NCI-H2171 treated with DMSO at 0.1 percent for 48 hours (cell line): Measurements from ENCODE around the gene WNT2B.
A peak's percentile ranks its signal among the peaks of the same experiment; 100 is the strongest.

Experiments
- DNase-seq: peaks from one replicate; lab custom pipeline; 2025; lab: John Stamatoyannopoulos, UW

The WNT2B gene

DNA sequence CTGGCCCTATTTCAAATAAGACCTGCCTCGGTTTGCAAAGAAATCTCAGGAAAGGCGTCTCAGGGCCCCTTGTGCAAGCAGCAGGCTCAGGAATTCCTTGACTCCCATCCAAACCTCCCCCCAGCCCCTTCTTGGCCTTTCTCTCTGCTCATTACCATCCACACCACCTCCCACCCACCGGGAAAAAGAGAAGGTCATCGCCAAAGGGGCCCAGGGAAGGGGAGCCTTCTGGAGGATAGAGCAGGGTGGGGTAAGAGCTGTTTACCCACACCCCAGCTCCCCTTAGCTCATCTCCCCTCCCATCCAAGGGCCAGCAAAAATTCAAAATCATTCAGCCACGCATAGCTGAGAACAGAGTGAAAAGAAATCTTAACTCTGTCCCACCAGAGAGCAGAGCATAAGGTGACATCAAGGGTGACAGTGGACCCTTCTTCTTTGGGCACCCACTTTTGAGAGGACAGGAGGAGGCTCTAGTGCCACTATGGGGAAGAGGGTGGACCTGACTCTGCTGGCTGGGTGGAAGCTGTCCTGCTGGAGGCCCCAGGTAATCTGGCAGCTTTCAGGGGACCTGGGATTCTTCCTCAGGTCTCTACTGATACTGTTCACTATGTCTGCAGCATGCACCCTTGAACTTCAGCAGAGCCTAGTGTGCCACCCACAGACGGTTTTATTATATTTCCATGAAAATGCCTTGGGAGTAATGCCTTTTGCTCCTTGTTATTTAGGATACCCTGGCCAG is 3.9 kb upstream of the WNT2B start:
- DNase-seq: no peak

DNA sequence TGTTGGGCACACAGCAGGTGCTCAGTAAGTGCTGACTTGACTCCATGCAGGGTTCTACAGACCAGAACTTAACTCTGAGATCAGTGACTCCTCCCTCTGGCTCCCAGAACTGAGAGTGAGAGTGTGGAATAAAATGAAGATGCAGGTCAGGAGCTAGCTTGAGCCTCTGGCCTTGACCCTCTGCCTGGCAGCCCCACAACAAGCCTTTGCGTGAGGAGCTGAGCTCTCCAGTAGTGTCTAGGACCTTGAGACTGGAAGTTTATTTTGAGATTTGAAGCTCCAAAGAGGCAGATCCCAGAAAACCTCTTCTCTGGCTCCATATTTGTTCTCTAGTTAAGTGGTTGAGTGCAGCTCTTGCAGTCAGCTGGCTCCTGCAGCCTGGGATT is 3.4 kb upstream of the WNT2B start:
- DNase-seq: no peak

DNA sequence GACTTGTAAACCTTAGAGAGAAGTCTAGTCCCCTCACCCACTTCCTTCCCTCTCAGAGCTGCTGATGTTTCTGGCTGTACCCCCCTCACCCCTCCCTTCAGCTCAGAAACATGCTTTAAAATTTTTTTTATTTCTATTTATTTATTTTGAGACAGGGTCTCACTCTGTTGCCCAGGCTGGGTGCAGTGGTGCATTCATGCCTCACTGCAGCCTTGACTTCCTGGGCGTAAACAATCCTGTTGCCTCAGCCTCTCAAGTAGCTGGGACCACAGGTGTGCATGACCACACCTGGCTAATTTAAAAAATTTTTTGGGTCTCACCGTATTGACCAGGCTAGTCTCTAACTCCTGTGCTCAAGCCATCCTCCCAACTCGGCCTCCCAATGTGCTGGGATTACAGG is 2.9 kb upstream of the WNT2B start:
- DNase-seq: no peak

DNA sequence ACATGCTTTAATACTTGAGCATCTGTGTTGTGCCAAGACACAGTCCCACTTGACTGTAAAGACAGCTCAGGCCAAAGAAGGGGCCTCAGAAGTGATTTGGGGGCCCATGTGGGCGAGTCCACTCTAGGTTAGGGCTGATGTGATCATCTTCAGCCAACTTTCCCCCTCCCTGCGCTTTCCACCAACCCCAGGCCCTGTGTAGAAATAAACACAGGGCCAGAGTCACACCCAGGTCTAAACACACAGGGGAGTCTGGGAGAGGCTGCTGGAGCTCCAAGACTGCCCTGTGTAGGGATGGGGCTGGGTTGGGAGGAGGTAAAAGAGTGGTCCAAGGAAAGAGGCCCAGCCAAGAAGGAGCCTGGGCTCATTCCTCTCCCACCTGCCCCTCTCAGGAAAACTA is 2.5 kb upstream of the WNT2B start:
- no peak for DNase-seq

DNA sequence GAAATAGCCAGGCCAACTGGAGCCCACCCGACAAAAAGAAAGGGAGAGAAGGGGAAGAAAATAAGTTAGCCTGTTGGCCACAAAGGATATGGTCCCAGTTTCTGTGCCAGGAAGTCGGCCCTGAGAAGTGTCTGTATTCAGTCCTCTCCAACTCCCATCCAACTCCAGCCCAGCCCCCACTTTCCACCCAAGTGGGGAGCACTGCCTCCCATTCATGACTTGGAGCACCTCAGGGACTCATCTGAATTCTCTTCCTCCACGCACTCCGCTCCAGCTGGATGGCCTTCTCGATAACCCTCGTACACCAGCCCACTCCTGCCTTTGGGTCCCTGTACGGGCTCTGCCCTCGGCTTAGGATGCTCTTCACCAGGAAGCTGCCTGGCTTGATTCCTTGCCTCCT is 2.0 kb upstream of the WNT2B start:
- DNase-seq: no peak

DNA sequence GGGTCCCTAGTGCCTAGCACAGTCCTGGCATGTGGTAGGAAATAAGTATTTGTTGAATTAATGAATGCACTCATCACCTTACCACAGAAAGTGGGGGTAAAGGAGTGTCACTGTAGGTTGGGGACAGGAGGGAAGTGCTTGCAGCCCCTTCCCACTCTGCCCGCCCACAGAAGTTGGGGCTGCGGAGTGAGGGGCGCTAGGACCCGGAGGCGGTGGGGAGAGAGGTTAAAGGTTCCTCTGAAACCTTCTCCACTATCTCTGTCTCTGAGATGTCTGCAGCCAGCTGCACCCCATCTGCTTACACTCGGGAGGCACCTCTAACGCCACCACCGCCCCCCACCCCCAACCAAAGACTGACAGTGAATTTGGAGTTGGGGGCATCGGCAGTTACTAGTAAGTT is 1.4 kb upstream of the WNT2B start:
- no peak for DNase-seq

DNA sequence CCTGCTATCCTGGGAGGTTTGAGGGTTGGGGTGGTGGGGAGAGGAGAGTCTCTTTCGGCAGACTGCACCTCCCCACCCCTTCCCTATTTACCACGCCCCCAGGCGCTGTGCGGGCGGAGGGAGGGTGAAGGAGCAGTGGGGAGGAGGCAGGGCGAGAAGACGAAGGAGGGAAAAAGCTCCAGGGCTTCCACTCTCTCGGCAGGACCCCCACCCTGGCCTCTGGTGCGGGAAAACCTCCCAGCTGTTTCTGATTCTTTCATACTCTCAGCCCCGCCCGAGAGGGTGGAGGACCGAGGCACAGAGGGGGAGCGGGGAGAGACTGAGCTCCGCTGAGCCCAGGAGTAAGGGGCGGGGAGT is 866 bp upstream of the WNT2B start:
- peak; percentile 36 for DNase-seq

DNA sequence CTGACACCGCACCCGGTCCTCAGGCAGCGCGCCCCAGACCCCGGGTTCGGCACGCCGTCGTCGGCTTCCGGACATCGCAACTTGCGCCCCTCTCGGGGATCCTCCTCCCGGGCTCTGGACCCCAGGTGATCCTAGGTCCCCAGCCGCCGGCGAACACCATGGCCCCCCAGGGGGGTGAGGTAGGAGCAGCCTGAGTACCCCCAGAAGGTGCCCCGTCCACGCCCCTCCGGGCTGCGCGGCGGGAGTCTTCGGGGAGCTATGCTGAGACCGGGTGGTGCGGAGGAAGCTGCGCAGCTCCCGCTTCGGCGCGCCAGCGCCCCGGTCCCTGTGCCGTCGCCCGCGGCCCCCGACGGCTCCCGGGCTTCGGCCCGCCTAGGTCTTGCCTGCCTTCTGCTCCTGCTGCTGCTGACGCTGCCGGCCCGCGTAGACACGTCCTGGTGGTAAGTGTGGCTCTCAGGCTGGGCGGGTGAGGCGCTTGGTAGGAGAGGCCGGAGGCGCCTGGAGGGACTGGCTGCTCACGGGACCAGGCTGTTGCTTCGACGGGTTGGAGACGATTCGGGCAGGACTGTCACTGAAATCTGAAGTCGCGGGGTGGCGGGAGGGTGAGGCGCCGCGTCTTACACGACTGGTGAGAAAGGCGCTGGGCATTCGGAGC is 367 bp downstream of the WNT2B start:
- DNase-seq: no peak

DNA sequence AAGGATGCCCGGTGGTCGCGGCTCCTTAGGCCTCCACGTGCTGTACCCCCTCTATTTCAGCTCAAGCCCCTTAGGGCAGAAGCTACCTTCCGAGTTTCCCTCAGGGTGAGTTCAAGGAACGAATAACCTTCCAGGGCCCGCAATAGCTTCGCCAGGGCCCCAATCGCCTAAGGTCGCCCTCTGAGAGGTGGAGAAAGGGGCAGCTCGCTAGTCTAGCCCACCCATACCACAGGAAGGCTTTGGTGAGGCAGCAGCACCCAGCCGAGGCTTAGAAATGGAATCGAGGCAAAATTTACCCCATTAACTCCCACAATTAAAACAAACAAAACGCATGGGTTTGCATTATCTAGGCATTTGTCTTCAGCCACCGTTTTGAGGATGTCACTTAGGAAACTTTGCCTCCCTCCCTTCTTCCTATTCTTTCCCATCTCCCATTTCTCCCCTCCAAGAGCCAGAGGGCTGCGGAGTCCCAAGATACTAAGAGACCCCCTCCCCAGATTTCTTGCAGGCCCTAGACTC is 954 bp downstream of the WNT2B start:
- DNase-seq: no peak

DNA sequence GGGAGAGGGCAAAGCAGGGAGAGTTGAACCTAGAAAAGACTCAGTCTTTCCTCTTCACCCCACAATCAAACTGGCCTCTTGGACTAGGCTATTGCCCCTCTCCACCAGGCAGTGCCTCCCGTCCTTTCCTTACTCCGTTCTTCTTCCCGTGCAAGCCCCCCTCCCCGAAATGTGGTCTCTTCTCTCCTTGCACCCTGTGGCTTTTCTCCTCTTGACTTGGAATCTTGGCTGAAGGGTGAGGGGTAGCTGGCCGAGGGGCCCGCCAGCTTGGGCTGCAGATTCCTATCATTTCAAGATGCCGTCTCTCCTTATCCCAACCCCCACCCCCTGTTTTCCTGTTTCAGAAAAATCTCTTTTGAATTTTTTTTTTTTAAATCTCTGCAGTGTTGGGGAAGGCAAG is 1.6 kb downstream of the WNT2B start:
- no peak for DNase-seq

DNA sequence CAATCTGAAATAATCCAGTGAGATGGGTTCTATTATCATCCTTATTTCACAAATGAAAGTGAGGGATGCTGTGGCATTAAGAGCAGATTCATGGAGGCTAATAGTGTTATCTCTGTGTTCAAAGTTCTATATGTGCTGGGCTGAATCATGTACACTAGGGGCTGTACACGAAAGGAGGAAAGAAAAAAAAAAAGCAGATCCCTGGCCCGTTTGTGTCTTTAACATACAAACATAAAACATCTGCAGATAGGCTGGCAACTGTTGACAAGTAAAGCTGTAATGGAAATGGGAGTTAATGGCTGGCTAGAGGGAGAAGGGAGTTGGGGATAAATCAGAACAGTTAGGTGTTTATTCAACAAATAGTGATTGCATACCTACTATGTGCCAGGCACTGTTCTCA is 3.1 kb downstream of the WNT2B start:
- DNase-seq: no peak

DNA sequence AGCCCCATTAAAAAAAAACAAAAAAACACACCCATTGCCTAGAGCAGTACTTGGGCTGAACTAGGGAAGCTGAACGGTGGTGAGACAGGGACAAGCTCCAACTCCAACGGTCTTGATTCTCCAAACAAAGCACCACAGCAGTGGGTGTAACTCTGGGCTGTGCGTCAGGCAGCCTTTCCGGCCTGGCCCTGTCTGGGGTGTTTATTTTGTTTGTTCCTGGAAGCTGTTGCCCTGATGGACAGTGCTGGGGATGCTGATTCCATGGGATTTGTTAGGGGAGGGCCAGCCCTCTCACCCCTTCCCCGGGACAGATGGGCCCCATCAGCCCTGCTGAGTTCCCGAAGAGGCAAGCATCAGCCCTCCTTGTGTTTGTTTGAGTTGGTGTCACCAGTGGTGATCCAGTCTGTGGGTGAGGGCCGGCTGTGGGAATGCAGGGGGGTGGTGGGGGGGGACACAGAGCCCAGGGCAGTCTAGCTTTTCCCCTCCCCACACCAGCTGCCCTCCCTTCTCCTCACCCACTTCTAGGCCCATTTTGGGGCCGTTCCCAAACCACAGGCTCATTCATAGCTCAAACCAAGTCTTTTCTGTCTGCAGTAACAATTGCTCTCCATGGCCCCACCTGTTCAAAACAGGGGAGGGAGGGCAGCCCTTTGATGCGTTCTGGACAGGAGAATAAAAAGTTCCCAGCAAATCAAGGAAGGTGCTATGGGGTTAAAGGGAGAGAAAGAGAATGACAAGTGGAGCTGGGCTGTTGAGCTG is 4.5 kb downstream of the WNT2B start:
- DNase-seq: no peak

DNA sequence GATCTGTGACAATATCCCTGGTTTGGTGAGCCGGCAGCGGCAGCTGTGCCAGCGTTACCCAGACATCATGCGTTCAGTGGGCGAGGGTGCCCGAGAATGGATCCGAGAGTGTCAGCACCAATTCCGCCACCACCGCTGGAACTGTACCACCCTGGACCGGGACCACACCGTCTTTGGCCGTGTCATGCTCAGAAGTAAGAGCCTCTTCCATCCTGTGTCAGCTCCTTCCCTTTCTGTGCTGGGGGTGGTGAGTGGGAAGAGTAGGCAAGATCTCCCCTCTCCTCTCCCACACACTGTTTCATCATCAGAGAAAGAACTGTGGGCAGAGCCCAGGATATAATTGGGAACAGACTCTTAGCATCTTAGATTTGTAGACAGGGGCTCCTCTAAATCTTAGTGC is 6.1 kb downstream of the WNT2B start:
- DNase-seq: no peak

DNA sequence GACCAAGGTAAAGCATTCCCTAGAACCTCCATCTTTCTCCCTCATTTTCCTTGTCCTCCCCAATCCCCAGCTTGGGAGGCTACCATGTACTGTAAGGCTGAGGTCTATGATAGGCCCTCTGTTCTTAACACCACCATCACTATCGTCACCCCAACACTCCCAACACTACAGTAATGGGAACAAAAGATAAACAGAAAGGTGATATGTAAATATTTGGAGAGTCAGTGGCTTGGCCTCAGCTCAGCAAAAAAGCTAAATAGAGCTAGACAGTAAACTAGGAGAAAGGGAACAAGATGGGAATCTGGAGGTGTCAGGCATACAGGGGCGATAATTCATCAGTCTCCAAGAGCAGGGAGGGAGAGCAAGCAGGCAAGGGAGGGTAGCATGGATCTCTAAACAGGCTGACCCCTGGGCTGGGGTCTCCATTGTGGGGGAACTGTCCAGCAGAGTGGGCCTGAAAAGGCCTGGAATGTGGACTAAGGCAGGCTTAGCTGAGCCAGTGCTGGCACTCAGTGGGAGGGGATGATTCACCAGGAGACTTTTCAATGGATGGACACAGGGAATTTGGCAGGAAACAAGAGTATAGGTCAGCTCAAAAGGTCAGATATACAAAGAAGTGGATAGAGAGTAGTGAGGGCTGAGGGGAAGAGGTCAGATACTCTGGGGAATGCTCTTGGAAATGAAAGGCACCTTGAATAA is 6.7 kb downstream of the WNT2B start:
- no peak for DNase-seq

DNA sequence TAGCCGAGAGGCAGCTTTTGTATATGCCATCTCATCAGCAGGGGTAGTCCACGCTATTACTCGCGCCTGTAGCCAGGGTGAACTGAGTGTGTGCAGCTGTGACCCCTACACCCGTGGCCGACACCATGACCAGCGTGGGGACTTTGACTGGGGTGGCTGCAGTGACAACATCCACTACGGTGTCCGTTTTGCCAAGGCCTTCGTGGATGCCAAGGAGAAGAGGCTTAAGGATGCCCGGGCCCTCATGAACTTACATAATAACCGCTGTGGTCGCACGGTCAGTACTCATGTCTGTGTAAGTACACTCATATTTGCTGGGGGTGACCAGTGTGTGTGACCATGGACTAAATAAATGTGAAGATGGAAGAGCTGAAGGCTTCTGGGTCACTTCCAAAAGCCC is 7.4 kb downstream of the WNT2B start:
- no peak for DNase-seq

DNA sequence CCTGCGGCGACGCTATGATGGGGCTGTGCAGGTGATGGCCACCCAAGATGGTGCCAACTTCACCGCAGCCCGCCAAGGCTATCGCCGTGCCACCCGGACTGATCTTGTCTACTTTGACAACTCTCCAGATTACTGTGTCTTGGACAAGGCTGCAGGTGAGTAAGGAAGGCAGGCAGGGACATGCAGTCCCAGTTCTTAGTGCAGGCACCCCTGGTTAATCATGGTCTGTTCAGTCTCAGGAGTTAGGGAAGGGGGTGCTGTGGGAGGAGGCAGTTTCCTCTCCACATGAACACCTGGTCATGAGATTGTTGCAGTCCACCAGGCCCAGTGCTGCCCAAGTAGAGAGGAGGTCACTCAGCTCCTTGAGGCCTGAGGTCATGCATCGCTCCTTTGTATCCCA is 8.5 kb downstream of the WNT2B start:
- DNase-seq: no peak

DNA sequence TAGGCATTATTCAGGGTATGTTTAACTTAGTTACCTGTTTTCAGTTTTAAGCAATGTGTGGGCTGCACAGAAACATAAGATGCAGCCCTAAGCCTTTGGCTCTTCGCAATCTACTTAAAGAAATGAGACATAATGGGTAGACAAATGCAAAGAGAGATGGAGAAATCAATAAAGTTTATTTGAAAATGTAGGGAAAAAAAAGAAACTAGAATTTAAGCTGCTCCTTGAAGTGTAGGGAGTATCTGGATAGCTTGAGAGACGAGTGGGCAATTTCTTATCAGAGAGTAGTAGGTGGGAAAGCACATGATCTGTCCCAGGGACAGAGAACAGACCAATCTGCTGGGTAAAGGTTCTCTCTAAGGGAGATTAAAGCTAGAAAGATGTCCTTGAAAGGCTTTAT is 8.9 kb downstream of the WNT2B start:
- DNase-seq: no peak

DNA sequence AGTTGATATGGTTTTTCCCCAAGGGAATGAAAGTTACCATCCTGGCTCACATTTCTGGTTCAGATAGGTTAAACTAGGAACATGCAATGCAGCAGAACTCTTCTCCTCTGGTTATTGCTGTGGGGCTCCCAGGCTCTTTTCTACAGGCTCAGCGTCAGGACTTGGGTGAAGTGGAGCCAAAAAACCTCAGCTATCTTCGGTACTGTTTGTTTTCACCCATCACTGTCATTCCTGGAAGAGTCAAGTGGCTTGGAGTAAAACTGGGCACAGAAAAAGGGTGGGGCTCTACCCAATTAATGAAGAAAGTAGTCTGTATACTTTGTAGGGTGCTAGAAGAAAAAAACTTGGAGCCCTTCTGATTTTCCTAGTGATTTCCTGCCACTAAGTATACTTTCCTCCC is 9.4 kb downstream of the WNT2B start:
- DNase-seq: no peak

DNA sequence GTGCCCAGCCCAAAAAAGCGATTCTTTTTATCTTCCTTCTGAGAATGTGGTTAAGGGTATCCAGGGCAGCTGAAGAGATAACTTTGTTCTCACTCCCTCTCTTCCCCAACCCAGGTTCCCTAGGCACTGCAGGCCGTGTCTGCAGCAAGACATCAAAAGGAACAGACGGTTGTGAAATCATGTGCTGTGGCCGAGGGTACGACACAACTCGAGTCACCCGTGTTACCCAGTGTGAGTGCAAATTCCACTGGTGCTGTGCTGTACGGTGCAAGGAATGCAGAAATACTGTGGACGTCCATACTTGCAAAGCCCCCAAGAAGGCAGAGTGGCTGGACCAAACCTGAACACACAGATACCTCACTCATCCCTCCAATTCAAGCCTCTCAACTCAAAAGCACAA is 11.4 kb downstream of the WNT2B start:
- DNase-seq: no peak

DNA sequence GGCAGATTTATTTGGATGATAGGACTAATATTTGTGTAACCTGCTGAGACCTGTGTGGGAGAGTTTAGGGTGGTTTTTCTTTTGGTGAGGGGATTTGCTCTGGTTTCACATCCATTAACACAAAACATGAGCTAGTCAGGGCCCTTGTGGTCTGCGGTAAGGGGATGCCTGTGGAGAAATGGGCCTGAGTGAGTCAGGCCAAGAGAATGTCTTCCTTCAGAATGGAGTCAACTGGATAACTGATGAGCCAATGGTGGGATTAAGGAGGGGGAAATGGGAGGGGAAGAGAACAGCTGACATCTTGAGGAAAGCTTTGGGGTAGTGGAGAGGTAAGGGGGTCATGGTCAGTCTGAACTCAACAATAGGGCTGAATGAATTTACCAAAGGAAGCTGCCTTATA is 13.9 kb downstream of the WNT2B start:
- DNase-seq: no peak

DNA sequence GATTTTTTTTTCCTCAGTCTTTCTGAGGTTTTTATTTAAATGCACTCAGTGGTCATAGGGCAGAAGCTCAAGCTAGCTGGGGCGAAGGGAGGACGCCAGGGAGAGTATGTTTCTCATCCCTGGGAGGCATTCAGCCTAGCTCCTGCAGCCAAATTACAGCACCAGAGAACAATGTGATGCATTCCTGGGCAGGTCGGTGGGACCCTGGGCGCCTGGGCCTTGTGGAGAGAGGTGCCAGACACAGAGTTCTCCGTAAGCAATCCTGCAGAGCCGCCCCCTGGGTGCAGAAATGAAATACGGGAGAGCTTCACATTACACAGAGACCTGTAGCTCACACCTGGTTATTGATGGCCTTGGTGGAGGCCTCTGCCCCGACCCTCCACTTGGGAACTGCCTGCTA is 15.5 kb downstream of the WNT2B start:
- no peak for DNase-seq

DNA sequence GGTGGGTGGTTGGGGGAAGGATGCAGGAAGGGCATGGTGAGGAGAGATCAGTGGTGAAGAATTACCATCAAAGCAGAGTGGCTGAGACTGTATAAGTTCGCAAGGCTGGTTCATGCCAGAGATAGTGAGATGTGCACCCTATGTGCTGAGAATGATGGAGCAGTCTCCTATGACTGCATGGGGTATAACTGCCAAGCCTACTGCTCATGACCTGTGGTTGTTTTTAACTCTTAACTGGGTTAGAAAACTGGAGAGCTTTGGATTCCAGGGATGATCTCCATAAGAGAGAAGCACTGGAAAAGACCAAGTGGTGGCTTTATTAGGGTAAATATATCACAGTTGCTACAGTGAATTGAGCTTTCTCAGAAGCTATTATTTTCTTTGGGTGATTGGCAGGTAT is 16.2 kb downstream of the WNT2B start:
- no peak for DNase-seq
